Measurements from ENCODE around the gene IL6ST. TPM values are rescaled to one million over a fixed set of nuclear protein-coding genes. Genes with fewer than 3 reads are reported as not detected.

Gene IL6ST
- polyA plus RNA-seq, 1 donor (not counting 4 experiments of a cell fraction or from before 2014, with no cell fraction given): 41.3 TPM

DNA sequence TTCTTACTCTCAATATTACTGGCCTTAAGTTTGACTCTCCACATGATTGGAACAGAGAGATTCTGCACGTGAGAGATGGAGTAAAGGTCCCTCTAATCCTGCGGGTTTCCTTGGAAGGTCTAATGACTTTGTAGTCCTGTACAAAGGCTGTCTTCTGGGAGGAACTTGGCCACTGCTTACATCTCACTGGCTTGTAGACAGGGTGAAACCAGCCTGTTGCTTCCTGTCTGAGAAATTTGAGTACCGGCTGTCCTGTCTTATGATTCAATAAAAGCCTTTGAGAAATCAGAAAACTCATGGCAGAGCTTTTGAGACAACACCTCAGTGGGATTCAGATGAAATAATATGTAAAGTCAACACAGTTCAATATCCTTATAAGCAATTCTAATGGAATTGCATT, 100.6 kb downstream of the IL6ST start:
- Histone ChIP-seq H3K9me1 (ENCODE audit: control insufficient read depth, extremely low read depth, insufficient read depth, low read length) (no peaks in the 10 kb centered on the region), H3K4me1 (ENCODE audit: control insufficient read depth, extremely low read depth, insufficient read depth, low read length) (no peaks in the 10 kb centered on the region), H3K27ac (ENCODE audit: control insufficient read depth, insufficient read depth, low read length) (no peak overlapping the region), H3K4me2 (ENCODE audit: control insufficient read depth, extremely low read depth, insufficient read depth, low read depth, low read length) (no peak overlapping the region), H4K20me1 (ENCODE audit: control insufficient read depth, extremely low read depth, insufficient read depth, low read length) (no peaks in the 10 kb centered on the region), H2AFZ (ENCODE audit: control insufficient read depth, low read length) (no peak overlapping the region), H3K4me3 (ENCODE audit: control insufficient read depth in 2 of 3, extremely low read depth in 1 of 3, insufficient read depth in 2 of 3, low read depth in 1 of 3, low read length in 3 of 3) (no peak overlapping the region), H3K79me2 (ENCODE audit: control insufficient read depth, insufficient read depth, low read length) (no peaks in the 10 kb centered on the region), H3K36me3 (ENCODE audit: control insufficient read depth in 2 of 2, extremely low read depth in 1 of 2, insufficient read depth in 2 of 2, low read length in 2 of 2) (no peaks in the 10 kb centered on the region), H3K27me3 (ENCODE audit: control insufficient read depth, extremely low read depth, insufficient read depth, low read length) (no peaks in the 10 kb centered on the region), H3K9me3 (ENCODE audit: control insufficient read depth, low read depth, low read length) (no peaks in the 10 kb centered on the region), H3K9ac (ENCODE audit: control insufficient read depth, extremely low read depth, insufficient read depth, low read length) (no peak overlapping the region)
- dilution Hi-C loops (cut with MboI; ENCODE audit: extremely low pct_ligation_motif_present, low sequenced_read_pairs): no loop called here
- TF ChIP-seq EZH2 (IDR thresholded peaks at IDR 0.05; ENCODE audit: low read length): no peak
- no peak for TF ChIP-seq CTCF (optimal IDR thresholded peaks at IDR 0.05 in 1 of 3, IDR thresholded peaks at IDR 0.05 in 1 of 3, conservative IDR thresholded peaks at IDR 0.05 in 1 of 3; ENCODE audit: extremely low read depth in 1 of 3, insufficient read depth in 2 of 3, low read length in 3 of 3)
- FAIRE-seq: no peak
- no peak for DNase-seq (ENCODE audit: low read depth, low spot score)

DNA sequence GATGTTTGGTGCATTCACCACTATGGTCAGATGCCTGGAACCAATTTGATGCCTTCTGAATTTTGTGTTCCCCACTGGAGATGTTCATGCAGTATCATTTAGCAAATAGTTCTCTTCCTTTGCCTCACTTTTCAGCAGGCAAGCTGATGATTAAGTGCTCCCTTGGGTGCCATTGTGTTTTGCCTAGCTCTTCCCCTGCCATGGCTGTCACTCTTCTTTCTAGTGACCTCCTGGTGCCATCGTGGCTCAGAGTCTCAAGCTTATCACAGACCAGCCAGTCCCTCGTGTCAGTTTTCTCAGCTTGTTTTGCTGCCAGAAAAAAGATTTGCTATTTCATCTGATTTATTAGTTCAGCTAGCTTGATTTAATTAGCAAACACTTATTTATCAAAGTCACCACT, 102.3 kb downstream of the IL6ST start:
- no peak for DNase-seq (ENCODE audit: low read depth, low spot score)
- Histone ChIP-seq H3K9me3 (ENCODE audit: control insufficient read depth, low read depth, low read length) (no peaks in the 10 kb centered on the region), H4K20me1 (ENCODE audit: control insufficient read depth, extremely low read depth, insufficient read depth, low read length) (no peaks in the 10 kb centered on the region), H3K4me3 (ENCODE audit: control insufficient read depth in 2 of 3, extremely low read depth in 1 of 3, insufficient read depth in 2 of 3, low read depth in 1 of 3, low read length in 3 of 3) (no peak overlapping the region), H2AFZ (ENCODE audit: control insufficient read depth, low read length) (no peak overlapping the region), H3K9me1 (ENCODE audit: control insufficient read depth, extremely low read depth, insufficient read depth, low read length) (no peaks in the 10 kb centered on the region), H3K27ac (ENCODE audit: control insufficient read depth, insufficient read depth, low read length) (no peak overlapping the region), H3K79me2 (ENCODE audit: control insufficient read depth, insufficient read depth, low read length) (no peaks in the 10 kb centered on the region), H3K9ac (ENCODE audit: control insufficient read depth, extremely low read depth, insufficient read depth, low read length) (no peak overlapping the region), H3K4me2 (ENCODE audit: control insufficient read depth, extremely low read depth, insufficient read depth, low read depth, low read length) (no peak overlapping the region), H3K4me1 (ENCODE audit: control insufficient read depth, extremely low read depth, insufficient read depth, low read length) (no peaks in the 10 kb centered on the region), H3K36me3 (ENCODE audit: control insufficient read depth in 2 of 2, extremely low read depth in 1 of 2, insufficient read depth in 2 of 2, low read length in 2 of 2) (no peaks in the 10 kb centered on the region), H3K27me3 (ENCODE audit: control insufficient read depth, extremely low read depth, insufficient read depth, low read length) (no peaks in the 10 kb centered on the region)
- no peak for TF ChIP-seq CTCF (optimal IDR thresholded peaks at IDR 0.05 in 1 of 3, IDR thresholded peaks at IDR 0.05 in 1 of 3, conservative IDR thresholded peaks at IDR 0.05 in 1 of 3; ENCODE audit: extremely low read depth in 1 of 3, insufficient read depth in 2 of 3, low read length in 3 of 3)
- no peak for TF ChIP-seq EZH2 (IDR thresholded peaks at IDR 0.05; ENCODE audit: low read length)
- no peak for FAIRE-seq
- dilution Hi-C loops (cut with MboI; ENCODE audit: extremely low pct_ligation_motif_present, low sequenced_read_pairs): no loop called here

All from keratinocyte (primary cell).